Measurements from ENCODE around the gene SMTN.
A peak's percentile ranks its signal among the peaks of the same experiment; 100 is the strongest.
"Not testable (repeated sequence)": the region's sequence is repeated elsewhere in the genome, so short reads cannot be mapped to it uniquely, and the experiment has no call there.

SMTN gene

GRCh38 chr22:31104869-31105268, 23.8 kb downstream of the SMTN start:
- DNase-seq (ENCODE audit: low read depth), result no peak

GRCh38 chr22:31105282-31105929, 24.3 kb downstream of the SMTN start:
- no peak for DNase-seq (ENCODE audit: low read depth)

DNA sequence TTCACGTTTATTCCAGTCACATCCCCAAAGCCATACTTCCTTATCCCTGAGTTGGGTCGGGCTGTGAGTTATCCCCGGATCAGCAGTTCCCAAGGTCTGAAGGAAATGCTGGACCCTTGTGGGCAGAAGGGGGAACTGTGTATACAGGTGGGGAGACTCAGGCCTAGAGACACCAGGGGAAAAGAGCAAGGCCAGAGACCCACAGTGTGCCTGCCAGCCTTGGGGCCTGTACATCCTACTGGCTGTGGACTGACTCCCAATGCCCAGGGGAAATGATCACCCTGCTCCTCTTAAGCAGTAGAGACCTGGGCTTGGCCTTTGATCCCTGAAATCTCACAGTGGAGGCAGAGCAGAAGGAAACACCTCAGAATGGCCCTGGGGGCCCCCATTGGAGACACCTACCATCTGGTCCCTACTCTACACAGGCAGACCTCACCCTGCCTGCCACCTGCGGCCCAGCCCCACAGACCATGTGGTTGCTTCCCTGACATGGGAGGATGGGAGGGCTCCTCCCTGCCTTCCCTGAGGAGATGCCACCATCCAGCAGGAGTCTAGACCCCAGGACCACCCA, 25.0 kb downstream of the SMTN start:
- no peak for DNase-seq (ENCODE audit: low read depth)

- no peak for DNase-seq (ENCODE audit: low read depth)
These were observed 25.6 kb downstream of the SMTN start for GRCh38 chr22:31106731-31107177.

GRCh38 chr22:31107178-31107893, 26.2 kb downstream of the SMTN start, which contains the start of gene SELENOM:
SELENOM (minus strand) TSS chr22:31107568; CDS start chr22:31107505, 63 bp downstream.
- DNase-seq (ENCODE audit: low read depth), result peak; percentile 83

DNA sequence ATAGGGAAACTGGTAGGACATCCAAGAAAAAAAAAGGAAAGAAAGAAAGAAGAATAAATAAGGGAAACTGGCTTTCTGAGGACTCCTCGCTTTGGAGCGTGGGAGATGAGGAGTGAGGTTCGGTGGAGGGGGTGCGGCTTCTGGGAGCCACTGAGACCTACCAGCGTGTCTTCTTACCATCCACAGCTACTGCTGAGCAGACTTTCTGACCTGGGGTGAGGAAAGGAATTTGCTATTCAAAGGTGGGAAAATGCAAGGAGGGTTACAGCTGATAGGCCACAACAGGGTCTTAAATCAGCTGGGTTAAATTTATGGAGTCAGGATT, 26.7 kb downstream of the SMTN start:
- DNase-seq (ENCODE audit: low read depth), result no peak

DNA sequence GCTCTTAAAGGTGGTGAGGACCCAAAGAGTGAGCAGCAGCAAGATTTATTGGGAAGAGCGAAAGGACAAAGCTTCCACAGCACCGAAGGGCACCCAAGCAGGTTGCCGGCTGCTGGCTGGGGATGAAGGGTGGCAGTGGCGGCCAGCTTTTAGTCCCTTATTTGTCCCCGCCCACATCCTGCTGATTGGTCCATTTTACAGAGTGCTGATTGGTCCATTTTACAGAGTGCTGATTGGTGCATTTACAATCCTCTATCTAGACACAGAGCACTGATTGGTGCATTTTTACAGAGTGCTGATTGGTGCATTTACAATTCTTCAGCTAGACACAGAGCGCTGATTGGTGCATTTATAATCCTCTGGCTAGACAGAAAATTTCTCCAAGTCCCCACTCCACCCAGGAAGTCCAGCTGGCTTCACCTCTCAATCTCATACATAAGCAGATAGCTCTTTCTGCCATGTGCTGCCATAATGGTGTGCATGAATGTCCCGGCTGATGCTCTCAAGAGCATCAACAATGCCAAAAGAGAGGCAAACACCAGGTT, 31.5 kb downstream of the SMTN start:
- not testable (repeated sequence) for DNase-seq (ENCODE audit: low read depth)

DNA sequence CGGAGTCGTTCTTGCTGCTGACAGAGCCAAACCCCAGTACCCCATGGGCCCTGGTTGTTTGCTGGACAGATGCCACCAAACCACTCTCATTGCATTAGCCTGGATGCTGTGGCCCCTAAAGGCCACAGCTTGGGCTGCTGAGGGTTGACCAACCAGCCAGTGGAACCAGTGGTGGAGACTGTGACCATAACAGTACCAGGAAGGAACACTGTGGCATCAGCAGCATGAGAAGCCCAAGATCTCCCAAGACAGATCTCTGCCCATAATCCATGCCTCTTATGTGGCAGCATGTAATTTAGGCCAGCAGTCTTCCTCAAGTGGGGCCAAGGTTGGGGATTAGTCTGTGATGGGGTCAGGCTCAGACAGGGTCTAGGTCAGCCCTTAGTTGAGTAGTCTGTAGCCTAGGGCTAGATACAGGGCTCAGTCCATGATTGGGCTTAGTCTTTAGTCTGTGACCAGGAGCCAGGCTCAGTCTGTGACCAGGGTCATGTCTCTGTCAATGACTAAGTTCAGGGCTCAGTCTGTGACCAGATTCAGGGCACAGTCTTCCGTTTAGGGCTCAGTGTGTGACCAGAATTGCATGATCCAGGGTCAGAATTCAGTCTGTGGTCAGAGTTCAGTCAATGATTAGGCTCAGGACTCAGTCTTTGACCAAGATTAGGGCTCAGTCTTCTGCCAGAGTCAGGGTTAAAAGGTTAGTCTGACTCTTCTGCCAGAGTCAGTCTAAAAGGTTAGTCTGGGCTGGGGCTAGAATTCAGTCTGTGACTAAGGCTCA, 37.1 kb downstream of the SMTN start:
- no peak for DNase-seq (ENCODE audit: low read depth)

GRCh38 chr22:31119026-31119717, 38.1 kb downstream of the SMTN start:
- no peak for DNase-seq (ENCODE audit: low read depth)

- no peak for DNase-seq (ENCODE audit: low read depth)
These were observed 39.1 kb downstream of the SMTN start for GRCh38 chr22:31120230-31120629.

GRCh38 chr22:31120642-31121041, 39.5 kb downstream of the SMTN start:
- DNase-seq (ENCODE audit: low read depth), result no peak

DNA sequence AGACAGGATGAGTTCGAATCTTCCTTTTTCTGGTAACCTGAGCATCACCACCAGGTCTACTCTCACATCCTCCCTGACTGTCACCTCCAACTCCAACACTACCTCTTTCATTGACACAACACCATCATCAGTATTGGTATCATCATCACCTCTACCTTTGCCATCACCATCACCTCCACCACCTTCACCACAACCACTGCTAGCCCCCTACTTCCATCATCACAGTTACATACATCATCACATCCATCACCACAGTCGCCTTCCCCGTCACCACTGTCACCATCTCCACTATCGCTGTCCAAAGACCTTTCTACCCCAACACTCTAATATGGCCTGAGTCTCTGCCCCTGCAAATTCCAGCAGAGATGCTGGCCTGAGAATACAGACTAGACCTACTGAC, 40.3 kb downstream of the SMTN start:
- DNase-seq (ENCODE audit: low read depth), result no peak

GRCh38 chr22:31122196-31122531, 41.0 kb downstream of the SMTN start:
- no peak for DNase-seq (ENCODE audit: low read depth)

GRCh38 chr22:31122532-31123291, 41.6 kb downstream of the SMTN start, which contains the start of gene INPP5J:
INPP5J (plus strand) TSS chr22:31122966; CDS start chr22:31123015, 49 bp downstream.
- no peak for DNase-seq (ENCODE audit: low read depth)

DNA sequence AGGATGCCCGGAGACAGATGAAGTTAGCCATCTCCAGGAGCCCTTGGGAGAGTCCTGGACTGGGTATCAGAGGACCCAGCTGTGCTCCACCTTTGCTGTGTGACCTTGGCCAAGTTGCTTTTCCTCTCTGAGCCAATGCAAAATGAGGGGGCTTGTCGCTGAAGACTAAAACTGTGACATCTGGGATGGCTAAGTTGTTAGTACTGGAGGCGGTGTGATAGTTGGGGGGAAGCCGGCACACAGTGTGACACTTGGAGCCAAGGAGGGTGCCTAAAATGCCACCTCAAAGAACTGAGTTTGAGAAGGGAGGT, 42.1 kb downstream of the SMTN start:
- DNase-seq (ENCODE audit: low read depth), result no peak

DNA sequence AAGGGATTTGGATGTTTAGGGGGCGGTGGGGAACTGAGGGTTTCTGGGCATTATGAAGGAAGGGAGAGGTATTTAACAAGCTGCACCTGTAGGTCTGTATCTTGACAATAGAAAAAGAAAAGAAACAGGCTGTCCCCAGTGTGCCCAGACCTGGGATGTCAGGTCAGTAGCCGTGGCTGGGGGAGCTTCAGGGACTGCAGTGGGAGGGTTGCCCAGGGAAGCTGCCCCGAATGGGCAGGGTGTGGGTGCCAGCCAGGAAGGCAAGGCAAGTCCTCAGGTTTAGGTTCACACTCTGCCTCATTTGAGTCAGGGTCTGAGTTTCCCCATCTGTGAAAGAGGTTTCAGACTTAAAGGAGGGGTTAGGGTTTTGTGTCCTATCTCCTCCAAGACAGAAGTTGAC, 43.2 kb downstream of the SMTN start:
- DNase-seq (ENCODE audit: low read depth), result no peak

GRCh38 chr22:31124811-31125465, 43.8 kb downstream of the SMTN start:
- no peak for DNase-seq (ENCODE audit: low read depth)

GRCh38 chr22:31125521-31126117, 44.5 kb downstream of the SMTN start:
- no peak for DNase-seq (ENCODE audit: low read depth)

GRCh38 chr22:31126128-31126868, 45.2 kb downstream of the SMTN start:
- DNase-seq (ENCODE audit: low read depth), result no peak

GRCh38 chr22:31126869-31127175, 45.7 kb downstream of the SMTN start:
- DNase-seq (ENCODE audit: low read depth), result no peak
